Breast epithelium (tissue), 3 donors: ENCODE results near the gene CPA2.

ENCODE experiments used
- POLR2AphosphoS5 ChIP-seq, 3 donors: sonication (generic); formaldehyde crosslinking; IDR thresholded peaks; one replicate each; pipeline ENCODE4 v1.6.1; 2017; ENCODE audit warnings: antibody characterized with exemption in 3 of 3
- TF ChIP-seq, protein P1 (sequence below), 3 donors: fragments of 450-650 bp; IDR thresholded peaks; one replicate each; pipeline ENCODE4 v1.5.1; 2016 to 2017; ENCODE audit warnings: antibody characterized with exemption in 3 of 3, mild to moderate bottlenecking in 3 of 3, moderate library complexity in 3 of 3

DNA sequence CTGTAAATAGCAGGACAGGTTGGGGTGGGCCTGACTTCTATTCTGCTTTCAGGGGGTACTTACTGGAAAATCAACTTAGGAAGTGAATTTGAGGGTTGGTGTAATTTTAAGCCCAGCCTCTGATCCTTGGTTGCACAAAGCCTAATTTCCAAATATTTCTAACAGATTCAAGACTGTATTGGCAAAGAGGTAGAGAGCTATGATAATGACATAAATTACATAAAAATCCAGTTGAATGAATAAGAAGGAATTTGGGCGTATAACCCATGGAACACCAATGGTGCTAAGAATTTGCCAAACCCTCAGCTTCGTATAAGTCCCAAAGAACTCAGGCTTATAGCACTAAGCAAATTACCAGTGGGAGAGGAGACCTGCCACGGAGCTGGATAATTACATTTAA is 38.2 kb downstream of the CPA2 start:
- TF ChIP-seq, protein P1, sequence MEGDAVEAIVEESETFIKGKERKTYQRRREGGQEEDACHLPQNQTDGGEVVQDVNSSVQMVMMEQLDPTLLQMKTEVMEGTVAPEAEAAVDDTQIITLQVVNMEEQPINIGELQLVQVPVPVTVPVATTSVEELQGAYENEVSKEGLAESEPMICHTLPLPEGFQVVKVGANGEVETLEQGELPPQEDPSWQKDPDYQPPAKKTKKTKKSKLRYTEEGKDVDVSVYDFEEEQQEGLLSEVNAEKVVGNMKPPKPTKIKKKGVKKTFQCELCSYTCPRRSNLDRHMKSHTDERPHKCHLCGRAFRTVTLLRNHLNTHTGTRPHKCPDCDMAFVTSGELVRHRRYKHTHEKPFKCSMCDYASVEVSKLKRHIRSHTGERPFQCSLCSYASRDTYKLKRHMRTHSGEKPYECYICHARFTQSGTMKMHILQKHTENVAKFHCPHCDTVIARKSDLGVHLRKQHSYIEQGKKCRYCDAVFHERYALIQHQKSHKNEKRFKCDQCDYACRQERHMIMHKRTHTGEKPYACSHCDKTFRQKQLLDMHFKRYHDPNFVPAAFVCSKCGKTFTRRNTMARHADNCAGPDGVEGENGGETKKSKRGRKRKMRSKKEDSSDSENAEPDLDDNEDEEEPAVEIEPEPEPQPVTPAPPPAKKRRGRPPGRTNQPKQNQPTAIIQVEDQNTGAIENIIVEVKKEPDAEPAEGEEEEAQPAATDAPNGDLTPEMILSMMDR (IDR thresholded peaks at IDR 0.05) = no peak
- no peak for TF ChIP-seq POLR2AphosphoS5 (IDR thresholded peaks at IDR 0.05)
